KG1 (cell line): Measurements from ENCODE around the gene TMEM98.
"Not testable (repeated sequence)": the region's sequence is repeated elsewhere in the genome, so short reads cannot be mapped to it uniquely, and the experiment has no call there.

Experiments used
- DNase-seq: peaks from one replicate; lab custom pipeline; 2025; lab: John Stamatoyannopoulos, UW

The TMEM98 gene

GRCh38 chr17:32943206-32943605 lies 15.3 kb downstream of the TMEM98 start:
- DNase-seq, result no peak

GRCh38 chr17:32943647-32944191 lies 15.8 kb downstream of the TMEM98 start:
- no peak for DNase-seq

- DNase-seq, result no peak
Observed at GRCh38 chr17:32944248-32945020, 16.5 kb downstream of the TMEM98 start.

- no peak for DNase-seq
Observed at GRCh38 chr17:32946375-32947135, 18.6 kb downstream of the TMEM98 start.

- DNase-seq, result no peak
Observed at GRCh38 chr17:32947736-32948135, 19.8 kb downstream of the TMEM98 start.

DNA sequence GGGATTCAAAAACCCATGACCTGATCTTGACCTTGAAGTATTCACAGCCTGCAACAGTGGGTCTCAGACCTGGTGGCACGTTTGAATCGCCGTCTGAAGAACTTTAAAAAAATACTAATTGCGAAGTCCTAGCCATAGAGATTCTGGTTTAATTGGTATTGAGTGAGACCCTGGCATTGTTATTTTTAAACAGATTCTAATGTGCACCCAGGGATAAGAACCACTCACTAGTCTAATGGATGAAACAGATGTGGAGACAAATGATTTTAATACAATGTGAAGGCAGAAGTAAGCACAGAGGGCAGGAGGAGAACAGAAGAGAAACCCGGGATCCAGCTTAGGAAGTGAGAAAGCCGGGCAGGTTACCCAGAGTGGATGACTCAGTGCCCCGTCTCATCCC lies 21.2 kb downstream of the TMEM98 start:
- DNase-seq, result no peak

- not testable (repeated sequence) for DNase-seq
Observed at GRCh38 chr17:32952491-32952890, 24.5 kb downstream of the TMEM98 start.

DNA sequence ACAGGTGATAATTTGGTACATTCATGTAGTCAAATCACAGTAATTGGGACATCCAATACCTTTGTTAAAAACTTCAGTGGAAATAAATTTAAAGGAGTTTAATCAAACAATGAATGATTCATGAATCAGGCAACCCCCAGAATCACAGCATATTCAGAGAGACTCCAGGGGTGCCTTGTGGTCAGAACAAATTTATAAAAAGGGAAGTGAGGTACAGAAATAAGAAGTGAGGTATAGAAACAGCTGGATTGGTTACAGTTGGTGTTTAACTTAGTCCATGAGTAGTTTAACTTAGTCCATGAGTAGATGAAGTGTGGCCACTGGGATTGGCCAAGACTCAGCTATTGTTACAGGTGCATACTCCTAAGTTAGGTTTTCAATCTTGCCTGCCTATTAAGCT lies 25.1 kb downstream of the TMEM98 start:
- no peak for DNase-seq

DNA sequence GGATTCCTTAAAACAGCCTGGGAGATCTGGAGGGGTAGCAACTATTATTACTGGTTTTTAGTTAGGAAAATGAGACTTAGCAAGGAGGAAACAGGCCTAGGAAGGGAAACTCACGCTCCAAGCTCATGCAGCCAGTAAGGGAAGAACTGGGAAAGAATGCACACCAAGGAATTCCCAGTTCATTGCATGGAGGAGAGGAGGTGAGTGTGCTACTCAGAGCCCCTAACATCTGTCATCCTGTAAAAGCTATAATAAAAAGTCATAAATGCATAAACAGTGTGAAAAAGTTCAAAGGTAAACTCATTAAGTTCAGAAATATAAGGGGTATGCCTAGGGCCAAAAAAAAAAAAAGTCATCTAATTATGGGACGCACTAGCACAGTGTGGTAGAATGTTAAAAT lies 25.9 kb downstream of the TMEM98 start:
- DNase-seq, result no peak

DNA sequence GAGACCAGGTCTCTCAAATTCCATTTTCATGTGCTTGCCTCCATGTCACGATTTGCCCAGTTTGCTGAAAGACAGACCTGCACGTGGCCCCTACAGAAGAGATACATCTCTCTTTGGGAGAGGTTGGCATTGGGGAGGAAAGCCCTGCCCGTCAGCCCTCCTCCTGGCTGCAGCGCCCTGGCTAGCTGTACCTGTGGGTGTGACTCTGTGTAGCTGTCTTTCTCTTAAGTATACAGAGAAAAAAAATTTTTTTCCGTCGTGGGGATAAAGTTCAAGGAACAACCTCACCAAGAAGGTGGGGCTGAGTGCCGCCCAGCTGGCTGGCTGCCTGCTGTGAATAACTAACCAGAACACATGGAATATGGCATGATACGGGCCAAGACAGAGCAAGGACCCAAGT lies 26.5 kb downstream of the TMEM98 start:
- no peak for DNase-seq

GRCh38 chr17:32955155-32955554 lies 27.2 kb downstream of the TMEM98 start:
- no peak for DNase-seq

GRCh38 chr17:32956240-32956970 lies 28.5 kb downstream of the TMEM98 start:
- no peak for DNase-seq

DNA sequence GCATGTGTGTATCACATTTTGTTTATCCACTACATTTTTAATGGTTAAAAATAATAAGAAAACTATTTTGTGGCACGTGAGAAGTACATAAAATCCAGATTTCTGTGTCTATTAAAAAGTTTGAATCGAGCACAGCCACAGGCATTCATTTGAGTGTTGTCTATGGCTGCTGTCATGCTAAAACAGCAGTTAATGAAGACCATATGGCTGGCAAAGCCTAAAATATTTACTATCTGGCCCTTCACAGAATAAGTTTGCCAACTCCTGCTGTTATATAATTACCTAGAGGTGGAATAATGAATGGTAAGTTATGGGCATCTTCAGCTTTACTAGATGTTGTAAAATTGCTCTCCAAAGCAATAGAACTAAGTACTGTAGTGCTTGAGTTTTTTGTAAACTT lies 30.5 kb downstream of the TMEM98 start:
- DNase-seq, result no peak

GRCh38 chr17:32960815-32961214 lies 32.9 kb downstream of the TMEM98 start:
- no peak for DNase-seq

DNA sequence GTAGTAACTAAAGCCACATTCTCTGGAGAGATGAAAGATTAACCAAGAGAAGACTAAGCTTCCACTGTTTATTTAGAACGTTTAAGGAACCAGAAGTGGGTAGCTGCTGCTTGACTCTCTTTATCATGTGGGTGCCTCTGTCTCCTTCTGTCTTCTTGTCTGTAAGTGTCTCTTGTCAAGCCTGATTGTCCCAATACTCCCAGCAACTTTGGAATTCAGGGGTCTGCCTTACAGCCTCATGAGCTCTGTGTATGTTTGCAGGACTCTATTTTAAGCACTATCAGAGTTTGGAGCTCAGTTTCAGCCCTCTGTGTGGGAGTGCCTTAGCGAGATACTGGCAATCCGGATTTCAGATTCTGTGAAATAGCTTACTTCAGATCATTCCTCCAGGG lies 34.4 kb downstream of the TMEM98 start:
- no peak for DNase-seq

DNA sequence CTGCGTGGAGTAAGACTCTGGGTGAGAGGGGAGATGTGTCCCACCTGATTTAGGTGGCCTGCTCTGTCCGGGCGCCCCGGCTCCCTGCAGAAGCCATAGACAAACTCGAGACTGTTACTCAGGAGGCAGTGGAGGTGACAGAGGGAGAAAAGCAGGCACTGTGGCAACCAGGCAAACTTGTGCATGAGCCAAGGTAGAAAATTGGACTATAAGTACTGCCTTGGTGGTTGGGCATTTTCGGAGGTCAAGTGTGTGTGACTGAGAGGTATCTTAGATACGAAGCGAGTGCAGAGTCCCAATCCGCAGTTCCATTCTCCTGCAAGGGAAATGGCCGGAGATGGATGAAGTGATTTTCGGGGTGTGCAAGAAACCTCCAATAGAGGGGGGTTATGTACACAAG lies 36.6 kb downstream of the TMEM98 start:
- no peak for DNase-seq

GRCh38 chr17:32969231-32969630 lies 41.3 kb downstream of the TMEM98 start:
- DNase-seq, result not testable (repeated sequence)

GRCh38 chr17:32970281-32970680 lies 42.3 kb downstream of the TMEM98 start:
- no peak for DNase-seq

DNA sequence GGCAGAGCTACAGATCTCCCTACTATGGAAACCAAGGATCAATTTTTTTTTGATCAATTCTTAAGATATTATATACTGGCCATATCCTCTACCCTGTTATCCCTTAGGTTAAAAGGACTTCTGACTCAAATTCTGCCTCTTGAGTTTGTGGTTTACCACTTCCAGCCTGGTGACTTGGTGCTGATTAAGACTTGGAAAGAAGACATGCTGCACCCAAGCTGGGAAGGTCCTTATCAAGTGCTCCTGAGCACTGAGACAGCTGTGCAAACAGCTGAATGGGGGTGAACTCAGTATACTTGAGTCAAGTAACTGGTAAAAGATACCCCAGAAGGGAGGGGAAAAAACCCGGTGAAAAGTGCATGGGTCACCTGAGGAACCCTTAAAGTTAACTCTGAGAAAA lies 43.2 kb downstream of the TMEM98 start:
- DNase-seq, result no peak

DNA sequence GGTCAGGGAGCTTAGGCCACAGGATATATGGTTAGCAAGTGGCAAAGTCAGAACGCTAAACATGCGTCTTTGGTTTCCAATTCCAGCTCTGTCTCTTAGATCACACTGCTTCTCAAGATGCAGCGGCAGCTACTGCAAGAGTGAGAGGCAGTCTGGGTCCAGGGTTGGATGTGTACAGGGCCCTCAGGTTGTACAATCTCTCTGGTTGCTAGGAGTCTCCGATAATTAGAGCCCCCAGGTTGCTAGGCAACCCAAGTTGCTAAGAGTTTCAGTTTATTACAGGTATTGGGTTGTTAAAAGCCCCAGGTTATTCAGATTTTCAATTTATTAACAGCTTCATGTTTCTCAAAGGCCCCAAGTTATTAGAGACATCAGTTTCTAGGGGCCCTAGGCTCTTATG lies 48.2 kb downstream of the TMEM98 start:
- DNase-seq, result no peak

- no peak for DNase-seq
Observed at GRCh38 chr17:32976605-32977004, 48.7 kb downstream of the TMEM98 start.

GRCh38 chr17:32980230-32980629 lies 52.3 kb downstream of the TMEM98 start:
- no peak for DNase-seq

DNA sequence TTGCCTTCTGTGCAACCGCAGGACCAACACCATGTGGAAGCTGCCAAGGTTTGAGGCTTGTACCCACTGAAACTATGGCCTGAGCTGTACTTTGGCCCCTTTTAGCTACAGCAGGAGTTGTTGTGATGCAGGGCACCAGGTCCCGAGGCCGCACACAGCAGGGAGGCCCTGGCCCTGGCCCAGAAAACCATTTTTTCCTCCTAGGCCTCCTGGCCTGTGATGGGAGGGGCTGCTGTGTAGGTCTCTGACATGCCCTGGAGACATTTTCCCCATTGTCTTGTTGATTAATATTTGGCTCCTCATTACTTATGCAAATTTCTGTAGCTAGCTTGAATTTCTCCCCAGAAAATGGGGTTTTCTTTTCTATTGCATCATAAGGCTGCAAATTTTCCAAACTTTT lies 53.7 kb downstream of the TMEM98 start:
- not testable (repeated sequence) for DNase-seq
